Nephron progenitor cell (in vitro differentiated cells): ENCODE results near the gene PTPN9.
"Not testable (repeated sequence)": the region's sequence is repeated elsewhere in the genome, so short reads cannot be mapped to it uniquely, and the experiment has no call there.

ENCODE experiments used
- DNase-seq: peaks from one replicate; pipeline ENCODE4 v3.0.0; 2021
- H3K27ac Mint-ChIP-seq: 2 replicates; pipeline ENCODE4 v1.8.0; 2021; ENCODE audit warnings: mild to moderate bottlenecking, moderate library complexity, mixed read lengths
- H3K27me3 Mint-ChIP-seq: 2 replicates; pipeline ENCODE4 v1.8.0; 2021; ENCODE audit warnings: mild to moderate bottlenecking, low read depth, mixed read lengths; ENCODE audit not compliant: poor library complexity
- H3K36me3 Mint-ChIP-seq: 2 replicates; pipeline ENCODE4 v1.8.0; 2021; ENCODE audit warnings: low read depth, mixed read lengths
- H3K4me1 Mint-ChIP-seq: 2 replicates; pipeline ENCODE4 v1.8.0; 2021; ENCODE audit warnings: mixed read lengths
- H3K4me3 Mint-ChIP-seq: 2 replicates; pipeline ENCODE4 v1.8.0; 2021; ENCODE audit warnings: mild to moderate bottlenecking, moderate library complexity, mixed read lengths
- H3K9me3 Mint-ChIP-seq: 2 replicates; pipeline ENCODE4 v1.8.0; 2021; ENCODE audit warnings: mild to moderate bottlenecking, moderate library complexity, mixed read lengths
- CTCF ChIP-seq: fragments of 200-600 bp; sonication (generic); IDR thresholded peaks from 2 replicates; pipeline ENCODE4 v1.5.0; 2021; ENCODE audit warnings: antibody characterized with exemption

The PTPN9 gene

GRCh38 chr15:75502360-75502759, 76.8 kb downstream of the PTPN9 start:
- H3K4me1 Mint-ChIP-seq, result no peaks in the 10 kb centered on the region

GRCh38 chr15:75493732-75494131, 85.4 kb downstream of the PTPN9 start:
- DNase-seq, result no peak
- Mint-ChIP-seq H3K27me3 (peaks cover 7% of the 10 kb centered on the region), H3K27ac (no peak overlapping the region), H3K4me3 (no peak overlapping the region), H3K4me1 (no peaks in the 10 kb centered on the region), H3K9me3 (no peaks in the 10 kb centered on the region), H3K36me3 (peaks cover 68% of the 10 kb centered on the region)
- no peak for TF ChIP-seq CTCF

More at GRCh38 chr15:75502360-75502759, 76.8 kb downstream of the PTPN9 start:
- H3K9me3 Mint-ChIP-seq, result peaks cover 27% of the 10 kb centered on the region
- no peak overlapping the region for H3K4me3 Mint-ChIP-seq
- H3K36me3 Mint-ChIP-seq, result peaks cover 66% of the 10 kb centered on the region
- DNase-seq, result no peak
- no peak for TF ChIP-seq CTCF
- H3K27ac Mint-ChIP-seq, result no peak overlapping the region
- peaks cover 4% of the 10 kb centered on the region for H3K27me3 Mint-ChIP-seq

GRCh38 chr15:75483961-75484360, 95.2 kb downstream of the PTPN9 start:
- no peak overlapping the region for H3K4me3 Mint-ChIP-seq
- H3K36me3 Mint-ChIP-seq, result peaks cover 72% of the 10 kb centered on the region
- no peak overlapping the region for H3K27ac Mint-ChIP-seq
- peaks cover 4% of the 10 kb centered on the region for H3K27me3 Mint-ChIP-seq
- DNase-seq, result no peak
- H3K4me1 Mint-ChIP-seq, result no peaks in the 10 kb centered on the region
- TF ChIP-seq CTCF, result no peak
- H3K9me3 Mint-ChIP-seq, result peaks cover 40% of the 10 kb centered on the region

- DNase-seq, H3K4me1 Mint-ChIP-seq, H3K4me3 Mint-ChIP-seq, H3K27ac Mint-ChIP-seq, H3K27me3 Mint-ChIP-seq: not testable (repeated sequence)
- Mint-ChIP-seq H3K9me3 (peaks cover 40% of the 10 kb centered on the region), H3K36me3 (peaks cover 74% of the 10 kb centered on the region)
These were observed 95.6 kb downstream of the PTPN9 start for GRCh38 chr15:75483556-75483955.

- Mint-ChIP-seq H3K36me3 (peaks cover 74% of the 10 kb centered on the region), H3K4me3 (no peak overlapping the region), H3K27ac (no peak overlapping the region)
These were observed 96.0 kb downstream of the PTPN9 start for GRCh38 chr15:75483106-75483505.

GRCh38 chr15:75480463-75480862, 98.7 kb downstream of the PTPN9 start:
- not testable (repeated sequence) for H3K4me3 Mint-ChIP-seq
- H3K9me3 Mint-ChIP-seq, result peaks cover 40% of the 10 kb centered on the region

More at GRCh38 chr15:75483106-75483505, 96.0 kb downstream of the PTPN9 start:
- peaks cover 4% of the 10 kb centered on the region for H3K27me3 Mint-ChIP-seq
- no peak for TF ChIP-seq CTCF
- no peak for DNase-seq
- no peaks in the 10 kb centered on the region for H3K4me1 Mint-ChIP-seq
- peaks cover 40% of the 10 kb centered on the region for H3K9me3 Mint-ChIP-seq

GRCh38 chr15:75479670-75480069, 99.4 kb downstream of the PTPN9 start:
- no peak for TF ChIP-seq CTCF
- H3K4me1 Mint-ChIP-seq, result no peaks in the 10 kb centered on the region
- DNase-seq, result no peak
- peaks cover 47% of the 10 kb centered on the region for H3K36me3 Mint-ChIP-seq
- H3K27me3 Mint-ChIP-seq, result peaks cover 4% of the 10 kb centered on the region
- H3K27ac Mint-ChIP-seq, result no peak overlapping the region
- H3K9me3 Mint-ChIP-seq, result peaks cover 36% of the 10 kb centered on the region
- no peak overlapping the region for H3K4me3 Mint-ChIP-seq

More at GRCh38 chr15:75480463-75480862, 98.7 kb downstream of the PTPN9 start:
- DNase-seq, H3K27me3 Mint-ChIP-seq, H3K4me1 Mint-ChIP-seq, H3K27ac Mint-ChIP-seq: not testable (repeated sequence)
- H3K36me3 Mint-ChIP-seq, result peaks cover 49% of the 10 kb centered on the region

- not testable (repeated sequence) for H3K4me3 Mint-ChIP-seq, DNase-seq, H3K4me1 Mint-ChIP-seq, H3K27ac Mint-ChIP-seq, H3K27me3 Mint-ChIP-seq
- H3K9me3 Mint-ChIP-seq, result peaks cover 14% of the 10 kb centered on the region
- H3K36me3 Mint-ChIP-seq, result peaks cover 45% of the 10 kb centered on the region
These were observed 102.0 kb downstream of the PTPN9 start for GRCh38 chr15:75477094-75477493.
